DMS79 (cell line): Measurements from ENCODE around the gene XRN1.
"Not testable (repeated sequence)": the region's sequence is repeated elsewhere in the genome, so short reads cannot be mapped to it uniquely, and the experiment has no call there.

ENCODE experiments used
- DNase-seq: peaks from one replicate; lab custom pipeline; 2025; lab: John Stamatoyannopoulos, UW

XRN1 gene, protein sequence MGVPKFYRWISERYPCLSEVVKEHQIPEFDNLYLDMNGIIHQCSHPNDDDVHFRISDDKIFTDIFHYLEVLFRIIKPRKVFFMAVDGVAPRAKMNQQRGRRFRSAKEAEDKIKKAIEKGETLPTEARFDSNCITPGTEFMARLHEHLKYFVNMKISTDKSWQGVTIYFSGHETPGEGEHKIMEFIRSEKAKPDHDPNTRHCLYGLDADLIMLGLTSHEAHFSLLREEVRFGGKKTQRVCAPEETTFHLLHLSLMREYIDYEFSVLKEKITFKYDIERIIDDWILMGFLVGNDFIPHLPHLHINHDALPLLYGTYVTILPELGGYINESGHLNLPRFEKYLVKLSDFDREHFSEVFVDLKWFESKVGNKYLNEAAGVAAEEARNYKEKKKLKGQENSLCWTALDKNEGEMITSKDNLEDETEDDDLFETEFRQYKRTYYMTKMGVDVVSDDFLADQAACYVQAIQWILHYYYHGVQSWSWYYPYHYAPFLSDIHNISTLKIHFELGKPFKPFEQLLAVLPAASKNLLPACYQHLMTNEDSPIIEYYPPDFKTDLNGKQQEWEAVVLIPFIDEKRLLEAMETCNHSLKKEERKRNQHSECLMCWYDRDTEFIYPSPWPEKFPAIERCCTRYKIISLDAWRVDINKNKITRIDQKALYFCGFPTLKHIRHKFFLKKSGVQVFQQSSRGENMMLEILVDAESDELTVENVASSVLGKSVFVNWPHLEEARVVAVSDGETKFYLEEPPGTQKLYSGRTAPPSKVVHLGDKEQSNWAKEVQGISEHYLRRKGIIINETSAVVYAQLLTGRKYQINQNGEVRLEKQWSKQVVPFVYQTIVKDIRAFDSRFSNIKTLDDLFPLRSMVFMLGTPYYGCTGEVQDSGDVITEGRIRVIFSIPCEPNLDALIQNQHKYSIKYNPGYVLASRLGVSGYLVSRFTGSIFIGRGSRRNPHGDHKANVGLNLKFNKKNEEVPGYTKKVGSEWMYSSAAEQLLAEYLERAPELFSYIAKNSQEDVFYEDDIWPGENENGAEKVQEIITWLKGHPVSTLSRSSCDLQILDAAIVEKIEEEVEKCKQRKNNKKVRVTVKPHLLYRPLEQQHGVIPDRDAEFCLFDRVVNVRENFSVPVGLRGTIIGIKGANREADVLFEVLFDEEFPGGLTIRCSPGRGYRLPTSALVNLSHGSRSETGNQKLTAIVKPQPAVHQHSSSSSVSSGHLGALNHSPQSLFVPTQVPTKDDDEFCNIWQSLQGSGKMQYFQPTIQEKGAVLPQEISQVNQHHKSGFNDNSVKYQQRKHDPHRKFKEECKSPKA (N-terminal part only)

DNA sequence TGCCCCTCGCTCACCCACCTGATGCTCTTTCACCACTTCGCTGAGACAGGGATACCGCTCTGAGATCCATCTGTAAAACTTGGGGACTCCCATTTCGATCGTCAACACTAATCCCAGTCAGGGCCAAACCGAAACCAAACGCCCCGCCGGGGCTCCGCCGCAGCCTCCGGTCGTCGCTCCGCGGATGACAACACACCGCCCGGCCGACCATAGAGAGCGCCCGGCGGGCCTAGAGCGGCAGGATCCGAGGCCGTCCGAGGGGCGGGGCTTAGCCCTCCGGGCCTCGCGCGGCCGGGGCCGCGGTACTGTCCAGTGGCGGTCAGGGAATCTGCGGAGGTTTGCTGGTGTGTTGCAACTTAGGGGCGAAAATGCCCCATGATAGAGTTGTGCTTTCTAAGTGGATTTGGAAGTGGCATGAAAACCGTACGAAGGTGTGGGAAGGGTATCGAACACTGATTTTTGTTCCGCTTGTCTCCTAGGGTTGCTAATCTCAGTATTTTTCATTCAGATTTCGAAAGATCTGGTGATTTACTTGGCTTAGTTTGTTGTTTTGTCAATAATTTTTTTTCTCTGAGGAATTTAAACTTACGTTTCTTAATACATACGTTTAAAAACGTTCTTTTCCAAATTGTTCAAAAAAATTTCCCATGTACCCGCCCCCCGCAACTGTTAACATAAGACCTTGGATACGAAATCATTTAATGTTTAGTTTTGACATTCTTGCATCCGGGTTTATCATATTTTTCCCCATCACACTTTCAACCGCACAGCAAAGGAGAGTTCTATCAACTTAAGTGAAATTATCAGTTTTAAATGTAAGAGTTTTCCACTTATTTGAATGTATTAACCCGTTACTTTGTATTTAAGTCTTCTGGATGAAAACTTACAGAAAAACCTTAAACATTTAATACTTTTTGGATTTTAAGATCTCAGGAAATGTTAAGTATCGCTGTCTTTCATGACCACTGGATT is at the start of gene XRN1:
XRN1 (minus strand) TSS at position 186 of the 972 bp plus-strand sequence; CDS start at position 93, 93 bp downstream.
- peak; percentile 77 for DNase-seq

GRCh38 chr3:142495103-142495502 is 47.3 kb upstream of the XRN1 start:
- DNase-seq: no peak

- no peak for DNase-seq
Measured at GRCh38 chr3:142492184-142492583, 44.3 kb upstream of the XRN1 start.

DNA sequence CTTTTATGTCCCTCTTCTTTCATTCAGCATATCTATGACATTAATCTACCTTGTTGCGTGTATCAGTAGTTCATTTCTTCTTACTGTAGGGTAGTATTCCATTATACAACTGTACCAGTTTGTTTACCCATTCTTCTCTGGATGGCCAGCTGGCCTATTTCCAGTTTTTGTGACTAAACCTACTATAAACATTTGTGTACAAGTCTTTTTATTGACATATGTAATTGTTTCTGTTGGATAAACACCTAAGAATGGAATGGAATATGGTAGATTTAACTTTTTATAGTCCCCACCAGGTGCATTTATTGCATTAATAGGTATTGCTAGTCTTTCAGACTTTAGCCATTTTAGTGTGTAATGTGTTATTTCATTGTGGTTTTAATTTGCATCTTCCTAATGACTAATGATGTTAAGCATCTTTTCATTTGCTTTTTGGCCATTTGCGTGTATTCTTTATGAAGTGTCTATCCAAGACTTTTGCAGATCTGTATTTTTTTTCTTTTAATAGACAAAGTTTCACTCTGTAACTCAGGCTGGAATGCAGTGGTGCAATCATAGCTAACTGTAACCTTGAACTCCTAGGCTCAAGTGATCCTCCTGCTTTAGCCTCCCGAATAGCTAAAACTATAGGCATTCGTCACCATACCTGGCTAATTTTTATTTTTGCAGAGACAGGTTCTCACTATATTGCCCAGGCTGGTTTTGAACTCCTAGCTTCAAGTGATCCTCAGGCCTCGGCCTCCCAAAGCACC is 41.9 kb upstream of the XRN1 start:
- DNase-seq: no peak

DNA sequence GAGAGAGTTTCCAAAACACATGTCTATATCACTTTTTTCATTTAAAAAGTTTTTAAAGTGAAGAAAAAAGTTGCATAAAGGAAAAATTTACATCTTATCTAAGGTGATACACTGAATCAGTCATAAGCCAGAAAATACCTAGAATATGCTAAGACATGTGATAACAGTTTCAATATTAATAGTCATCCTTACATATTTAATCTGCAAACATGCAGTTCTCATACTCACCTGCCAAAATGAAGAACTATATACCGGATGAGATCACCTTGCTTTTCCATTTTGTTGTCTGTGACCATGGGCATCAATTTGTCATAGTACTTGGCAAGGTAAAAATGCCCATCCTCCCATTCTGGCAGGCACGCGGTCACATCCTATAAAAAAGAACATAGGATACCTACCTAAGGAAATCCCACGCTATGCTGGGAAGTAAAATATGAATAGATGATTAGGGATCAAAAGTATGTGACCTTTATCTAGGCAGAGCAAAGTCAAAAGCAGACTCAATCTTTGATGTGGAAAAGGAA is 37.1 kb upstream of the XRN1 start:
- no peak for DNase-seq

DNA sequence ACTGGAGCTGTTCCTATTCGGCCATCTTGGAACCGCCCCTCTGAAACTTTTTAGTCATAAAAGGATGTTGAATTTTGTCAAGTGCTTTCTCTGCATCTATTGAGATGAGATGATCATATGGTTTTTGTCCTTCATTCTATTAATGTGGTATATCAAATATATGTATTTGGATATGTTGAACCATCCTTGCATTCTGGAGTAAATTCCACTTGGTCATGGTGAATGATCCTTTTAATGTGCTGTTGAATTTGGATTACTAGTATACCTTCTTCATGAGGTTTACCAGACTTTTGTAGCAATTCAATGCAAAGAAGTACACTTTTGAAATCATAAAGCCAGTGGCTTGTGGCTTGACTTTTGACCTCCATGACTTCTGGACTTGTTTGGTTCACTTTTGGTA is 33.4 kb upstream of the XRN1 start:
- DNase-seq: no peak

GRCh38 chr3:142470826-142471225 is 23.0 kb upstream of the XRN1 start:
- DNase-seq: no peak

DNA sequence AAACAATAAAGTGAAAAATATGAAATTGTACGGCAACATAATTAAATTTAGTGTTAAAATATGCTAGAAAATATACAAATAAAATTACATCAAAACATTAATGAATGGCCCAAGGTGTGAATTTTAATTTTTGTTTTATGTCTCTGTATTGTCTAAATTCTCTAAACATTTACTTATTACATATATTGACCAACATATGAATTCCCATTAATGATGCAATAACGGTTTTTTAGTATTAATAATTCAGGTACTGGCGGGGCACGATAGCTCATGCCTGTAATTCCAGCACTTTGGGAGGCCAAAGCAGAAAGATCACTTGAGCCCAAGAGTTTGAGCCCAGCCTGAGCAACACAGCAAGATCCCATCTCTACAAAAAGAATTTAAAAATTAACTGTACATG is 20.6 kb upstream of the XRN1 start:
- DNase-seq: no peak

DNA sequence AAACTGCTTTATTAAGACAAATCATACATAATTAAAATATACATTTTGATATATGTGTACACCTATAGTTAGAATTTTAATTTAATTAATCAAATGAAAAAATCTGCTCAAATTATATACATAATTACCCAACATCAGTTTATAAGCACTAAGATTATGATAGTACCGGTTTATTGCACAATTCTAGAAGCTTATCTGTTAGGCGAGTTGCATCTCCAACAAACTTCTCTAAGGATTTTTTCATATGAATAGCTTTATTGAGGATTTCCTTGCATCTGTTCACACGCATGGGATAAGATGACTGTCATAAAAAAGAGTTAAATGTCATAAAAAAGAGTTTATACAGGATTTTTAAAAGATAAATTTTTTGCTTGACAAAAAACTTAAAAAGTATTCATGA is 19.9 kb upstream of the XRN1 start:
- no peak for DNase-seq

- no peak for DNase-seq
Measured at GRCh38 chr3:142460689-142461088, 12.9 kb upstream of the XRN1 start.

GRCh38 chr3:142459929-142460328 is 12.1 kb upstream of the XRN1 start:
- DNase-seq: no peak

DNA sequence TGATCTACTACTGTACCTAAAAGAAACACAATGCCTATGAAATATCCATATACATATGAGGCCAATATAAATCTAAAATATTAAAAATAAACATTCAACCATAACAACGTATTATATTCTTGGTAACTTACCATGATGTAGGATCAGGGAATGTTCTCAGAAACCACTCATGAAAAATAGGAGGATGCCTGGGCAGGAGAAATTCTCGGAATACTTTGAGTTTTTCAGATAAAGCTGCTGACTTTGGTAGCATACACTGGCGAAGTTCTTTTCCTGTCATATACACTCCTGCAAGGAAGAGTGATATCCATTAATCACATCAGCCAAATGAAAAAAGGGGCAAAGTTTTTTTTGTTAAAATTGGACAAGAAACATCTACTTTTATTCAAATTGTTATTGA is 11.3 kb upstream of the XRN1 start:
- no peak for DNase-seq

DNA sequence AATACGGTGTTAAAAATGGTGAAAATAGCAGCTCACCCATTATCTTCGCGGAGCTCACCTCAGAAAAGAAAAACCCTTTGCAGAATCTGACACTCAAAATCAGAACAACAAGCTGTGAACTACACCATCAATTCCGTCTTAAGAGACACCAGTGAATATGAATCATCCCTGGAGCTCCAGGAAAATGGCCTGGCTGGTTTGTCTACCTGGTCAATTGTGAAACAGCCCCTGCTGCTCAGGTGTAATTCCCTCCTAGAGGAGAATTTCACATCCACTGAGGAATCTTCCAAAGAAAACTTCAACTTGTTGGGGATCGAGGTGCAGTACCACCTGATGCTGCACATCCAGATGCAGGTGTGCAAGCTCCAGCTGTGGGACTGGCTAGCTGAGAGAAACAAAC is 3.0 kb upstream of the XRN1 start:
- DNase-seq: no peak

GRCh38 chr3:142450189-142450588 is 2.4 kb upstream of the XRN1 start:
- no peak for DNase-seq

- no peak for DNase-seq
Measured at GRCh38 chr3:142447301-142447851, 461 bp downstream of the XRN1 start.

- DNase-seq: no peak
Measured at GRCh38 chr3:142445816-142446254, 2.0 kb downstream of the XRN1 start.

DNA sequence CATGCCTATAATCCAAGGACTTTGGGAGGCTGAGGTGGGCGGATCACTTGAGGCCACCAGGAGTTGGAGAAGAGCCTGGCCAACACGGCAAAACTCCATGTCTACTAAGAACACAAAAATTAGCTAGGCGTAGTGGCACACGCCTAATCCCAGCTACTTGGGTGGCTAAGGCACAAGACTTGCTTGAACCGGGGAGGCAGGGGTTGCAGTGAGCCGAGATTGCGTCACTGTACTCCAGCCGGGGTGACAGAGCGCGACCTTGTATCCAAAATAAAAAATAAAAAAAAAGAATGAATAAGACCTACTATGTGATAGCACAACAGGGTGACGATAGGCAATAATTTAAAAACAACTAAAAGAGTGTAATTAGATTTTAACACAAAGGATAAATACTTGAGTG is 3.5 kb downstream of the XRN1 start:
- no peak for DNase-seq

DNA sequence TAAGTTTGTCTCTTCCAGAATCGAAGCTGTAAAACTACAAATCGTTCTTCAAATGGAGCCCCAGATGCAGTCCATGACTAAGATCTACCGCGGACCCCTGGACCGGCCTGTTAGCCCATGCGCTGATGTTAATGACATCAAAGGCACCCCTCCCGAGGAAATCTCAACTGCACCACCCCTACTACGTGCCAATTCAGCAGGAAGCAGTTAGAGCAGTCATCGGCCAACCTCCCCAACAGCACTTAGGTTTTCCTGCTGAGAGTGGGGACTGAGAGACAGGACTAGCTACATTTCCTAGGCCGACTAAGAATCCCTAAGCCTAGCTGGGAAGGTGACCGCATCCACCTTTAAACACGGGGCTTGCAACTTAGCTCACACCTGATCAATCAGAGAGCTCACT is 4.8 kb downstream of the XRN1 start:
- not testable (repeated sequence) for DNase-seq

GRCh38 chr3:142439499-142440220 is 8.2 kb downstream of the XRN1 start:
- not testable (repeated sequence) for DNase-seq
